ENCODE measurements around the gene EPB41L2.

DNA sequence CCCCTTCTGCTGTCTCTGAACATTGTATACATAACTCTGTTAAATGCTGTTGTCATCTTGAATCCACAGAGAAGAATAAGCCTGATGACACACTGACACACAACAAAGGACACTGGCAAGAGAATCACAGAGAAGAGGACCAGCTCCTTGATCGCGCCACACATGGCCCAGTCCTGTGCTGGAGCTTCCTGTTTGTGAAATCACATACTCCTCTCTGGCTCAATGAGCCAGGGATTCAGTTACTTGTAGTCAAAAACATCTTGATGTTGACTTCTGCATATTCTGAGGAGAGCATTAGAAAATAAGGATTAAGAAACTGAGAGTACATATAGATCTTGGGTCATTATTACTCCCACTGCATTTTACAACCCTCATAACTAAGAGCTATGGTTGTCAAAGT lies 100.1 kb downstream of the EPB41L2 start:
- TF ChIP-seq, protein P1, sequence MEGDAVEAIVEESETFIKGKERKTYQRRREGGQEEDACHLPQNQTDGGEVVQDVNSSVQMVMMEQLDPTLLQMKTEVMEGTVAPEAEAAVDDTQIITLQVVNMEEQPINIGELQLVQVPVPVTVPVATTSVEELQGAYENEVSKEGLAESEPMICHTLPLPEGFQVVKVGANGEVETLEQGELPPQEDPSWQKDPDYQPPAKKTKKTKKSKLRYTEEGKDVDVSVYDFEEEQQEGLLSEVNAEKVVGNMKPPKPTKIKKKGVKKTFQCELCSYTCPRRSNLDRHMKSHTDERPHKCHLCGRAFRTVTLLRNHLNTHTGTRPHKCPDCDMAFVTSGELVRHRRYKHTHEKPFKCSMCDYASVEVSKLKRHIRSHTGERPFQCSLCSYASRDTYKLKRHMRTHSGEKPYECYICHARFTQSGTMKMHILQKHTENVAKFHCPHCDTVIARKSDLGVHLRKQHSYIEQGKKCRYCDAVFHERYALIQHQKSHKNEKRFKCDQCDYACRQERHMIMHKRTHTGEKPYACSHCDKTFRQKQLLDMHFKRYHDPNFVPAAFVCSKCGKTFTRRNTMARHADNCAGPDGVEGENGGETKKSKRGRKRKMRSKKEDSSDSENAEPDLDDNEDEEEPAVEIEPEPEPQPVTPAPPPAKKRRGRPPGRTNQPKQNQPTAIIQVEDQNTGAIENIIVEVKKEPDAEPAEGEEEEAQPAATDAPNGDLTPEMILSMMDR (IDR thresholded peaks at IDR 0.05), result no peak
- TF ChIP-seq POLR2A (IDR thresholded peaks at IDR 0.05), result no peak
